GM12878 (cell line): Measurements from ENCODE around the gene OPRL1. TPM values are rescaled to one million over a fixed set of nuclear protein-coding genes. Genes with fewer than 3 reads are reported as not detected.
A peak's percentile ranks its signal among the peaks of the same experiment; 100 is the strongest.

Source experiments
- ASH2L ChIP-seq: fragments of 300-600, 200-600 bp; sonication (generic); IDR thresholded peaks from 2 replicates; pipeline ENCODE4 v1.6.1; 2017; ENCODE audit warnings: low read depth, mild to moderate bottlenecking, borderline replicate concordance
- CHD2 ChIP-seq: IDR thresholded peaks from 2 replicates; pipeline ENCODE4 v1.6.1; 2011; ENCODE audit warnings: low read depth, low read length, improper control_type of control experiment, borderline replicate concordance
- CHD4 ChIP-seq: fragments of 200-600 bp; sonication (generic); IDR thresholded peaks from 2 replicates; pipeline ENCODE4 v1.6.1; 2016; ENCODE audit warnings: mild to moderate bottlenecking
- EP300 ChIP-seq, 2 experiments: fragments of 150-350 bp in 1 of 2; IDR thresholded peaks; 2 replicates each; pipeline ENCODE4 v1.6.1; 2011 to 2012; ENCODE audit warnings: low read depth in 2 of 2, low read length in 2 of 2, borderline replicate concordance in 1 of 2, improper control_type of control experiment in 1 of 2, inconsistent platforms in 1 of 2; ENCODE audit not compliant: control insufficient read depth in 1 of 2
- GABPA ChIP-seq: IDR thresholded peaks from 2 replicates; pipeline ENCODE4 v1.6.1; 2014; ENCODE audit warnings: antibody characterized with exemption, low read depth, mild to moderate bottlenecking, inconsistent platforms
- HCFC1 ChIP-seq: fragments of 150-350 bp; IDR thresholded peaks from 2 replicates; pipeline ENCODE4 v1.6.1; 2014; ENCODE audit warnings: low read length
- HDAC2 ChIP-seq: fragments of 200-600 bp; sonication (generic); IDR thresholded peaks from 2 replicates; pipeline ENCODE4 v1.6.1; 2017
- JUND ChIP-seq: IDR thresholded peaks from 2 replicates; pipeline ENCODE4 v1.6.1; 2012; ENCODE audit warnings: low read depth, mild to moderate bottlenecking, low read length, improper control_type of control experiment, moderate library complexity
- MTA2 ChIP-seq: fragments of 450-650 bp; IDR thresholded peaks from 2 replicates; pipeline ENCODE4 v1.6.1; 2016; ENCODE audit warnings: low read depth, mild to moderate bottlenecking, moderate library complexity
- MXI1 ChIP-seq: fragments of 150-350 bp; IDR thresholded peaks from 2 replicates; pipeline ENCODE4 v1.6.1; 2011; ENCODE audit warnings: low read depth, mild to moderate bottlenecking, inconsistent platforms, low read length, improper control_type of control experiment
- NFYA ChIP-seq: IDR thresholded peaks from 2 replicates; pipeline ENCODE4 v1.6.1; 2011; ENCODE audit warnings: low read depth, mild to moderate bottlenecking, low read length, improper control_type of control experiment, borderline replicate concordance
- NFYB ChIP-seq: IDR thresholded peaks from 2 replicates; pipeline ENCODE4 v1.6.1; 2011; ENCODE audit warnings: low read depth, mild to moderate bottlenecking, low read length, improper control_type of control experiment, moderate library complexity; ENCODE audit not compliant: insufficient read depth
- NRF1 ChIP-seq: conservative IDR thresholded peaks from 2 replicates; pipeline ENCODE4 v1.6.1; 2011; ENCODE audit warnings: mild to moderate bottlenecking, low read depth, low read length, improper control_type of control experiment
- POLR2A ChIP-seq: IDR thresholded peaks from 2 replicates; pipeline ENCODE4 v1.6.1; 2011; ENCODE audit warnings: low read depth, mild to moderate bottlenecking, low read length
- RAD51 ChIP-seq: fragments of 450-650 bp; IDR thresholded peaks from 2 replicates; pipeline ENCODE4 v1.6.1; 2016; ENCODE audit warnings: moderate library complexity, mild to moderate bottlenecking, inconsistent platforms
- SIN3A ChIP-seq: IDR thresholded peaks from 2 replicates; pipeline ENCODE4 v1.6.1; 2012; ENCODE audit warnings: low read depth, low read length, improper control_type of control experiment
- SIX5 ChIP-seq: IDR thresholded peaks from 2 replicates; pipeline ENCODE4 v1.6.1; 2011; ENCODE audit warnings: mild to moderate bottlenecking, low read depth, low read length, moderate library complexity; ENCODE audit not compliant: severe bottlenecking
- SMARCA5 ChIP-seq: fragments of 450-650 bp; IDR thresholded peaks from 2 replicates; pipeline ENCODE4 v1.6.1; 2017; ENCODE audit warnings: mild to moderate bottlenecking
- SREBF1 ChIP-seq: IDR thresholded peaks from 2 replicates; pipeline ENCODE4 v1.6.1; 2012; ENCODE audit warnings: mild to moderate bottlenecking, low read length
- SRF ChIP-seq, 2 experiments: IDR thresholded peaks; 2 replicates each; pipeline ENCODE4 v1.6.1; 2011; ENCODE audit warnings: low read depth in 2 of 2, low read length in 2 of 2, mild to moderate bottlenecking in 1 of 2, moderate library complexity in 1 of 2
- ZBTB33 ChIP-seq: fragments of 450-650 bp; IDR thresholded peaks from 2 replicates; pipeline ENCODE4 v1.6.1; 2017; ENCODE audit warnings: mild to moderate bottlenecking
- ZNF217 ChIP-seq: fragments of 450-650 bp; IDR thresholded peaks from 2 replicates; pipeline ENCODE4 v1.6.1; 2017; ENCODE audit warnings: antibody characterized with exemption, mild to moderate bottlenecking
- ZNF24 ChIP-seq: fragments of 450-650 bp; IDR thresholded peaks from 2 replicates; pipeline ENCODE4 v1.6.1; 2017; ENCODE audit warnings: antibody characterized with exemption, mild to moderate bottlenecking
- ZNF622 ChIP-seq: fragments of 450-650 bp; IDR thresholded peaks from 2 replicates; pipeline ENCODE4 v1.6.1; 2017; ENCODE audit warnings: mild to moderate bottlenecking, inconsistent platforms
- ZZZ3 ChIP-seq: IDR thresholded peaks from 2 replicates; pipeline ENCODE4 v1.6.1; 2011; ENCODE audit warnings: low read depth; ENCODE audit not compliant: control insufficient read depth, insufficient read length
- polyA plus RNA-seq, 11 experiments: library from polyadenylated mRNA; depleted of rRNA in 4 of 11; unstranded in 6 of 11; stranded (reverse) in 5 of 11; fragments of >200 nt; fragmentation: Nextera tagmentation in 4 of 11; fragmentation: Illumina TruSeq in 1 of 11; extraction: Ambion mirVana in 4 of 11; extraction: Trizol in 1 of 11; gene quantifications; 1 replicate in 1 of 11; 2 replicates in 10 of 11; pipeline versions ENCODE4 v1.2.1 to v1.2.3, GENCODE V29; 2011 to 2016; ENCODE audit warnings: inconsistent platforms in 2 of 11, missing spikeins in 2 of 11, low read depth in 1 of 11
- total RNA-seq, 4 experiments: library from RNA; depleted of rRNA in 3 of 4; stranded (reverse); fragments of >200 nt in 3 of 4; fragmentation: Illumina TruSeq in 1 of 4; extraction: Trizol in 1 of 4; gene quantifications; 2 replicates each; pipeline versions ENCODE4 v1.2.1 to v1.2.3, GENCODE V29; 2013 to 2021
- TF ChIP-seq, protein P1 (sequence below): fragments of 450-650 bp; formaldehyde crosslinking; IDR thresholded peaks from 2 replicates; pipeline ENCODE4 v1.4.0; 2022; ENCODE audit warnings: mild to moderate bottlenecking, moderate library complexity

Gene OPRL1
- total and polyA plus RNA-seq, 10 of the 15 experiments (the other 5 are each of a cell fraction or from before 2014, with no cell fraction given) = 0.04 to 0.41 (median 0.24) TPM; not detected in 1

DNA sequence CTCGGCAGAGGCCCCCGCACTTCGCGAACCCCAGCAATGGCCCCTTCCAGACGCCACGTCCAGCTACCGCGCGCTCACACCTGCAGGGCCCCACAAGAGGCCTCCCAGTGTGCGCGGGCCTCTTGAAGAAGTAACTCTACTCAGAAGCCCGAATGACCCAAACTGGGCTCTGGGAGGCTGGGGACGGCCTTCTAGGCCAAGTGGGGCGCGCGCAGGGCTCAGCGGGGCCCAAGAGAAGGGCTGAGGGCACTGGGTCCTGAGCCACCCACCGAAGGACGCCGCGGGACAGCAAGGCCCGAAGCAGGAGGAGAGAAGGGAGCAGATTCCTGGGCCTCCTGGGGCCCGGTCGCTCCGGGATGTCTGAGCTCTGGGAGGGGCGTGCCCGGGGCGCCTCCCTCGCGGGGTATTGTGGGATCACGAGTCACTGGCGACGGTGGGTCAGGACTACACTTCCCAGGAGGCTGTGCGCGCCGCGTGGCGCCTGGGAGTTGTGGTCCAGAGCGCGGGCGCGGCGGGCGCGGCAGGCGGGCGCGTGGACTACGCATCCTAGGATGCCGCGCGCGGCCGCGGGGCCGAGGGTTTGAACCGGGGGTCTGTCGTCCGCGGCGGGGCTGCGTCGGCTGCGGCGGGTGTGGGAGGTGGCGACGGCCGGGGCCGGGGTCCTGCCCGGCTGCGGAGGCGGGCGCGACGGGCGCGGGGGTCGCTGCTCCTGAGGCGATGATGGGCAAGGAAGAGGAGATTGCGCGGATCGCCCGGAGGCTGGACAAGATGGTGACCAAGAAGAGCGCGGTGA lies 17.1 kb upstream of the OPRL1 start, which contains the start of gene TCEA2 (continued):
- TF ChIP-seq, protein P1, sequence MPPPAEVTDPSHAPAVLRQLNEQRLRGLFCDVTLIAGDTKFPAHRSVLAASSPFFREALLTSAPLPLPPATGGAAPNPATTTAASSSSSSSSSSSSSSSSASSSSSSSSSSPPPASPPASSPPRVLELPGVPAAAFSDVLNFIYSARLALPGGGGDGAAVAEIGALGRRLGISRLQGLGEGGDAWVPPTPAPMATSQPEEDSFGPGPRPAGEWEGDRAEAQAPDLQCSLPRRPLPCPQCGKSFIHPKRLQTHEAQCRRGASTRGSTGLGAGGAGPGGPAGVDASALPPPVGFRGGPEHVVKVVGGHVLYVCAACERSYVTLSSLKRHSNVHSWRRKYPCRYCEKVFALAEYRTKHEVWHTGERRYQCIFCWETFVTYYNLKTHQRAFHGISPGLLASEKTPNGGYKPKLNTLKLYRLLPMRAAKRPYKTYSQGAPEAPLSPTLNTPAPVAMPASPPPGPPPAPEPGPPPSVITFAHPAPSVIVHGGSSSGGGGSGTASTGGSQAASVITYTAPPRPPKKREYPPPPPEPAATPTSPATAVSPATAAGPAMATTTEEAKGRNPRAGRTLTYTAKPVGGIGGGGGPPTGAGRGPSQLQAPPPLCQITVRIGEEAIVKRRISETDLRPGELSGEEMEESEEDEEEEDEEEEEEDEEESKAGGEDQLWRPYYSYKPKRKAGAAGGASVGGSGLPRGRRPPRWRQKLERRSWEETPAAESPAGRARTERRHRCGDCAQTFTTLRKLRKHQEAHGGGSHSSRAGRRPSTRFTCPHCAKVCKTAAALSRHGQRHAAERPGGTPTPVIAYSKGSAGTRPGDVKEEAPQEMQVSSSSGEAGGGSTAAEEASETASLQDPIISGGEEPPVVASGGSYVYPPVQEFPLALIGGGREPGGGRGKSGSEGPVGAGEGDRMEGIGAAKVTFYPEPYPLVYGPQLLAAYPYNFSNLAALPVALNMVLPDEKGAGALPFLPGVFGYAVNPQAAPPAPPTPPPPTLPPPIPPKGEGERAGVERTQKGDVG (CRISPR knock-in tag) = no peak
- no peak for TF ChIP-seq CHD4
- TF ChIP-seq GABPA = no peak
- peak; percentile 88 for TF ChIP-seq CHD2
- TF ChIP-seq MXI1 = peak; percentile 83
- TF ChIP-seq ZNF622 = no peak
- peak; percentile 67 for TF ChIP-seq POLR2A
- TF ChIP-seq ASH2L = no peak
- no peak for TF ChIP-seq EP300 (IDR thresholded peaks at IDR 0.05; ENCODE audit: borderline replicate concordance in 1 of 2, control insufficient read depth in 1 of 2, low read depth in 2 of 2, low read length in 2 of 2)
- peak; percentile 92 for TF ChIP-seq SREBF1
- no peak for TF ChIP-seq NRF1
- 0 out of 2 replicates have a peak, but pooled peaks have one; percentile 35 for TF ChIP-seq SMARCA5
- peak; percentile 56; the same call in 1 of the 2 replicates for TF ChIP-seq SIN3A
- TF ChIP-seq ZBTB33 = no peak
- TF ChIP-seq NFYA = no peak
- no peak for TF ChIP-seq ZZZ3
- no peak for TF ChIP-seq RAD51
- TF ChIP-seq SIX5 = peak; percentile 100
- TF ChIP-seq SRF (IDR thresholded peaks at IDR 0.05; ENCODE audit: low read depth in 2 of 2, low read length in 2 of 2) = peak in 1 of 2 experiments; percentile 19; a peak in 1 of 4 replicates
- TF ChIP-seq HCFC1 = peak; percentile 100
- no peak for TF ChIP-seq HDAC2
- TF ChIP-seq MTA2 = no peak
- TF ChIP-seq ZNF24 = no peak
- 0 out of 2 replicates have a peak, but pooled peaks have one; percentile 47 for TF ChIP-seq ZNF217
- no peak for TF ChIP-seq NFYB
- TF ChIP-seq JUND = no peak
